ENCODE measurements around the gene ZNF311.
"Not testable (repeated sequence)": the region's sequence is repeated elsewhere in the genome, so short reads cannot be mapped to it uniquely, and the experiment has no call there.

ZNF311 gene

DNA sequence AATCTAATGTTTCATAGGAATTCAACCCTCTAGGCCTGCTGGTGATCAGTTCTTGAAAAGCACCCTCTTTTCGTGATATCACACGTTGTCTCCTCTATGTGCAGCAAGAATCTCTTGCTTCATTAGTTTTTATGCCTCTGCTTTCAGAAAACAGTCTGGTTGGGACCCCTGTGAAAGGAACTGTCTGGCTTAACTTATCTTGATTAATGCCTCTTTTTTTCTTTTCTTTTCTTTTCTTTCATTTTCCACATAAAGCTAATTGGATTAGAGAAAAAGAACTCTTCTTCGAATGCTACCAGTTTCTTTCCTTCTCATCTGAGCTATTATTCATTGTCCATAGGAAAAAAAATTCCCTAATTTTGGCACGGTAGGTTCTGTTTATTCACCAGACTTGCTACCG lies 21.3 kb downstream of the ZNF311 start:
- H3K4me3 ChIP-seq (ENCODE audit: low read depth, low read length): no peak overlapping the region

DNA sequence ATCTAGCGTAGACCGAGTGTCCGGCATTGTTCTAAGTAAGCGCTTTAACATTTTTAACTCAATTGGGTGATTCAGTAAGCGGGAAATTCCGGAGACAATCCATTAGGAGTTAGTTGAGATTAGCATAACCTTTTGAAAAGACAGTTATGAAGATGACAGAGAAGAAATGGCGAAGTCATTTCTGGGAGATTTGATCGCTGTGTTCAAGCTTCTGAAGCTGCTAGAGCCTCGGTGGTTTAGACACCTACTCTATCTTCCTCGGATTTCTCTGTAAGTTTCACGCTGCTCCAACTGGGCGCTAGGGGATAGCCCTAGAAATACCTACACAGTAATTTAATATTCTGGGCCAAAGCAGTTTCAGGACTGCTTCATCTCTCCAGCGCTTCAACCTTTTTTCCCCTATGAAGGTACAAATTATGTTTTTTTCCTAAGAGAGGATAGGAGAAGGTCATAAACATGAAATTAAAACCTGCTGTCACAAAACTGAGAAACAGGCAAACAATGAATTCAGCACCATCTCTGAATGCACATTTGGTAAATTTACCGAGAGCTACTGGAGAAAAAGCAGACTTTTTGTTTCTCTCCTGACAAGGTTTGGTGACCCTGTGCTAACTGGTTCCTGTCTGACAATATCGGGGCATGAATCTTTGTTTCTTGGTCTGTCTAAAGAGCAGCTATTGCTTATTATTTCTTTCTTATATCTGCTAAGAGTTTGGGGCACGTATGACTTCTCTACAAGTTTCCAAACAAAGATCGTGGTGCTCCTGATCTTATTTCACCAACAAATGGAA lies 22.4 kb downstream of the ZNF311 start:
- H3K4me3 ChIP-seq (ENCODE audit: low read depth, low read length): peak overlapping the region; percentile 73

DNA sequence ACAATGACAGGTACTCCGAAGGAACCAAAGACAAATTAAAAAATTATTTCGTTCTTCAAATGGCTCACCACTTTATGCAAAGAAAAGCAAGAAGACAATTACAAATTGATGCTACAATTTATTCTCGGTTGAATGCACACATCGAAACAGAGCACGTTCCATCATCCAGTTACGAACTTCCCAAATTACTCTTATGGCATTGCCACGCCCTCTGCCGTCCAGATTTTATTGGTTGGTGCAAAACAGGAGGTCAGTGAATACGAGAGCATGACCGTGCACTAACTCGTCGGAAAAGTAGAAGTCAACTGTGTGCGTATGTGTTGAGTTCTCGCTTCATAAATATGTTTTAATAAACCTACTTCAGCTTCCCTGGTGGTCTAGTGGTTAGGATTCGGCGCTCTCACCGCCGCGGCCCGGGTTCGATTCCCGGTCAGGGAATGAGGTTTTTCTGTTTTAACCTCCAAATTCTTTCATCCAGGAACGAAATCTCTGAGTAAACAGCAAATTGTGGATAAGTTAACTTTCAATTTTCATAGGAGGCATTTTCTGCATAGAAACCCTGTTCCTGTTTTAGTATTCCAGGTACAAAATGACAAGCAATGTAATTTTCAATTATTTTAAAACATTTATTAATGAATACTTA lies 23.2 kb downstream of the ZNF311 start:
- peak overlapping the region; percentile 73 for H3K4me3 ChIP-seq (ENCODE audit: low read depth, low read length)

DNA sequence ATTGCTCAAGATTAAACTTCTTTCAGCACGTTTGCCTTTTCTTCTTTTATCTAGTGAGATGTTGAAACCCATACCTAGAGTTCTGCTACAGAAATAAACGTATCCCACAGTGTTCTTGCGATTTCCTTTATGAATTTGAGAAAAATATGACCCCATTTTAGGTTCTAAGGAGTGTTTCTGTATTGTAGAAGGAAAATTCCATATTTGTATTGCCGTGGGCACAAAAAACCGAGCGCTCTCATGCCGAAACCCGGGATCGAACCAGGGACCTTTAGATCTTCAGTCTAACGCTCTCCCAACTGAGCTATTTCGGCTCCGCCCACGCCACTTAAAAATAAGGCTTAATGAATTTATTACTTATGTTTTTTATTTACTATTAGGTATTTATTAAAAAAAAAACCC lies 23.7 kb downstream of the ZNF311 start:
- H3K4me3 ChIP-seq (ENCODE audit: low read depth, low read length): peak overlapping the region; percentile 73

DNA sequence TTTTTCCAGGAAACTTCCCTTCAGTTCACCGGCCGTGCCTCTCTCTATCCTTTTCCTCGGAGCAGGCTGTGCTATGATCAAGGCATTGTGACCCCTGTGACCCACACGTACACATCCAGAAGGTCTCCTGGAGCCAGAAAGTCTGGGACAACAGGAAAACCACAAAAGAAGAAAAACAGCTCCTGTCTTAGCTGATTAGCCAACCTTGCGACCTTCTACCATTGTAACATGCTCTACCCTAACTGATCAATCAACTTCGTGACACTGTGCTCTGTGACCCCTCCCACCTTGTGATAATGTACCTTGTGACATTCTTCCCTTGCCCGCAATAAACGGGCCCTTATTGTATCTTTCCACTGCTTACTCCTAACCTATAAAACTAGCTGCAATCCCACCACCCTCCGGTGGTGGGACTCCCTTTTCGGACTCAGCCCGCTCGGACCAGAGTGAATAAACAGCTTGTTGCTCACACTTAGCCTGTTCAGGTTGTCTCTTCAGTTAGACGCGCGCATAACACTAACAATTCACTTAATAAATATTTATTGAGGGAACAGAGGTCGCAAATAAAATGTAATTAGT lies 24.2 kb downstream of the ZNF311 start:
- H3K4me3 ChIP-seq (ENCODE audit: low read depth, low read length): peak overlapping the region; percentile 73

DNA sequence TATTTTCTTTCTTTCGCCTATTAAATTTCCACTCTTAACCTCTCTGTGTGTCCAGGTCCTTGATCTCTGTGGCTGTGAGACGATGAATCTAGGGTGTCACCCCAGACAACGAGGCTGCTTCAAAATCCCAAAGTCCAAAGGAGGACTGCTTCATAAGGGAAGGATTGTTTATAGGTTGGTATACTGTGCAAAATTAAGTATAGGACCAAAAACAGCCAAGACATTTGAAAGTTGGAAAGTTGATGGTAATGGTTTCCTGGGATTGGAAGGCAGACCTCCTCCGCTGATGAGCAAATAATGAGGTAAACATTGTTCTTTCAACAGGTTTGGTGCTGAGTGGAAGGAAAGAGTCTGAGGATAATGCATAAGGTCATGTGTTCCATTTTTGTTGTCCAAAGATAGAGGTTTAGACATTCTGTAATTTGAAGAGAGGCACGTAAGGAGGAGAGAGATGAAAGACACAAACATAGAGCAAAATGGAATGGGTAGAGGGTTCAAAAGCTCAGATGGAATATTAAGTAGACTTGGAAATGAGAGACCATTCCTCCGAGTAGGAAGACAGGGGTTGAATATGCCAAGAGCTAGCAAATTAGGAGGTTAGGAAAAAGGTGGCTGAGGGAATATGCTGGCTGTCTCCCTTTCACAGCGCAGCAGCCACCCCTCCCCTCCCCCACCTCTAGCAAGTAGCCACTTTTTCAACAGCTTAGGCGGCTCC lies 24.8 kb downstream of the ZNF311 start:
- peak overlapping the region; percentile 73 for H3K4me3 ChIP-seq (ENCODE audit: low read depth, low read length)

DNA sequence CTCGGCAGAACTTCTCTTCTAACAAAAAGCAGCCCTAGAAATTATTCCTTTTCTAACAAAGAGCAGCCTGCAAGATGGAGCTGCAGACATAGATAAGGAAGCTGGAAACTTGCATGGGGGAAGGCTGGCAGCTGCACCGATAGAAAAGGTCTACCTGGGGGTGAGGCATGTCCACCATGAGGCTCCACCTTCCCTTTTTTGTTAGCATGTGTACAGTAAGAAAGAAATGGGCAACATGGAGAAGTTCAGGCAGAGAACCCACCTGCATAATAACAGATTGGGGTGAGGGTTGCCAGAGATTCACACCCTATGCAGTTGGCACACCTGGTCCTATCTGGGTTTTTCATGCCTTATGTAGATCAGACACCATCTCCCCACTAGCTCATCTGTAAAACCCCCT lies 25.4 kb downstream of the ZNF311 start:
- H3K4me3 ChIP-seq (ENCODE audit: low read depth, low read length): no peak overlapping the region

DNA sequence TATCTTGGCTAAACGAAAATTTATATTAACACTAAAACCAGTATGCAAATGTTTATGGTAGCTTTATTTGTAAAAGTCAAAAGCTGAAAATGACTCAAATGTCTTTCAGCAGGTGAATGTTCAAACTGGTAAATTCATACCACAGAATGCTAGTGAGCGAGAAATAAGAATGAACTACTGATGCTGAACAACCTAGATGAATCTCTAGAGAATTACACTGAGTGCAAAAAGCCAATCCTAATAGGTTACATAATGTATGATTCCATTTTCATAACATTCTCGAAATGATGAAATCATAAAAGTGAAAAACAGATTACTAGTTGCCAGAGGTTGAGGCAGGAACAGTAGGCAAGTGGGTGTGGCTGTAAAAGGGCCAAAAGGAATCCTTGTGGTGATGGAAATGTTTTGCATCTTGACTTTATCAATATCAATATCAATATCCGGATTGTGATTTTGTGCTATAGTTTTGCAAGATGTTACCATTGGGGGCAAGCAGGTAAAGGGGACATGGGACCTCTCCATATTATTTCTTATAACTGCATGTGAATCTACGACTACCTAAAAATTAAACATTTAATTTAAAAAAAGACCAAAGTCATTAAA lies 26.1 kb downstream of the ZNF311 start:
- no peak overlapping the region for H3K4me3 ChIP-seq (ENCODE audit: low read depth, low read length)

DNA sequence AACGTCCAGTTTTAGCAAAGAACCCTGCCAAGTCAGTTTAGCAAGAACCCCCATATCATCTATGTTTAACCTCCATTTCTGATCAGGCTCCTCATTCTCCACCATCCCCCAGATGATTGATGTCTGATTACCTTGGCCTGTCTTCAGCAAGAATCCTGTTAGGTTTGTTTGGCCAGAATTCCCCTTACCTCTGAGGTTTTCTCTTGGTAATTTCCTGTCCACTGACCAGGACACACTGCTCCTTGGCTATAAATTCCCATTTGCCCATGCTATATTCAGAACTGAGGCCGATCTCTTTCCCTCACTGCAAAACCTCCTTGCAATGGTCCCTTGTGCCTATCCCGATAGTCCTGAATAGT lies 27.0 kb downstream of the ZNF311 start:
- H3K4me3 ChIP-seq (ENCODE audit: low read depth, low read length): no peak overlapping the region

DNA sequence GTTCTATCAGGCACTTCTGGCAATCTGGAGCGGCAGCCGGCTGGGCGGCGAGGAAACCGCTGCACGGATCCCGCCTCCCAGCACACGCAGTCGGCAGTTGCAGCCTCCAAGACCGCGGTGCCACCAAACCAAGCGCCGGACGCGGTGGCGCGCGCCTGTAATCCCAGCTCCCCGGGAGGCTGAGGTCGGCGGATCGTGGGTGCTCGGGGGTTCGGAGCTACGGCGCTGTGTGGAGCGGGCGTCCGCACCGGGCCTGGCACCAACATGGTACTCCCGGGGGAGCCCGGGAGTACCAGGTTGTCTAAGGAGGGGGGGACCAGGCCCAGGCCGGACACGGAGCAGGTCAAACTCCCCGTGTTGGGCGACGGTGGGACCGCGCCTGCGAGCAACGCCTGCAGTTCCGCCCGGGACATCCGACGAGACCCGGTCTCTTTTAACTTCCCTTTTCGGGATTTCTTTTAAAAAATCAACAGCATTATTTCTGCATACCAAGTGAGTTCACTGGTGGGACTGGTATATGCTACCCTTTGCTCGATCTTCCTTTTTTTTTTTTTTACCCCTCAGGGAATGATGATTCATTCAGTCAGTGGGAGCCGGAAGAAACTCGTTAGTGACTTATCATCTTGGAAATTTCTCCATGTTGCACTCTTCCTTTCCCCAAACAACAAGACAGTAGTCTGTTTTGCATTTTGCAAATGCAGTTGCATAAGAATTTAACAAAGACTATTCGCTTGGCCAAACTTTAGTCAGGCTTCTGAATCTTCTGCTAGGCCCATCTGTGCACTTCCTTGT lies 27.6 kb downstream of the ZNF311 start:
- H3K4me3 ChIP-seq (ENCODE audit: low read depth, low read length): peak overlapping the region; percentile 25

DNA sequence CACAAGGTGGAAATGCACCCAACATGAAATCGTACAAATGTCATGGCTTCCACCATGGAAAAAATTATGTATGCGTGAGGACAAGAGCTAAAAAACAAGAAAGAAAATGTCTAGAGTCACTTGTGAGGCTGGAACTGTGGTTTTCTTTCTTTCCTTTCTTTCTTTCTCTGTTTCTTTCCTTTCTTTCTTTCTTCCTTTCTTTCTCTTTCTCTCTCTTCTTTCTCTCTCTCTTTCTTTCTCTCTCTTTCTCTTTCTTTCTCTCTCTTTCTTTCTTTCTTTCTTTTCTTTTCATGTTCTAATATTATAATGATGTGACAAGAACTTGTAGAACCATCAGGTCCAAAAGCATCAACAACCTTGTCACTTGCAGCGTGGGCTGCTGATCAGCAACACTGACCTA lies 28.4 kb downstream of the ZNF311 start:
- H3K4me3 ChIP-seq (ENCODE audit: low read depth, low read length): no peak overlapping the region

DNA sequence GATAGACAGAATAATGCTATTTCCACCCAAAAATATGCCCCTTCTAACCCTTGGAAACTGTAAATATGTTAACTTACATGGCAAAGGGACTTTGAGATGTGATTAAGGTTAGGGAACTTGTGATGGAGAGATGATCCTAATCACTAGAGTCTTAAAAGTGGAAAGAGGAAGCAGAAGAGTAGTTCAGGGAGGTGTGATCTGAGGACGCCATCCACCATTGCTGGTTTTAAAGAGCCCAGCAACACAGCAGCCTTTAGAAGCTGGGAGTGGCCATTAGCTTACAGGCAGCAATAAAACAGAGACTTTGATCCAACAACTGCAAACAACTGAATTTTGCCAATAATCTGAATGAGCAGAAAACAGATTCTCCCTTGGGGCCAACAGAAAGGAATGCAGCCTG lies 30.6 kb downstream of the ZNF311 start:
- no peak overlapping the region for H3K4me3 ChIP-seq (ENCODE audit: low read depth, low read length)

DNA sequence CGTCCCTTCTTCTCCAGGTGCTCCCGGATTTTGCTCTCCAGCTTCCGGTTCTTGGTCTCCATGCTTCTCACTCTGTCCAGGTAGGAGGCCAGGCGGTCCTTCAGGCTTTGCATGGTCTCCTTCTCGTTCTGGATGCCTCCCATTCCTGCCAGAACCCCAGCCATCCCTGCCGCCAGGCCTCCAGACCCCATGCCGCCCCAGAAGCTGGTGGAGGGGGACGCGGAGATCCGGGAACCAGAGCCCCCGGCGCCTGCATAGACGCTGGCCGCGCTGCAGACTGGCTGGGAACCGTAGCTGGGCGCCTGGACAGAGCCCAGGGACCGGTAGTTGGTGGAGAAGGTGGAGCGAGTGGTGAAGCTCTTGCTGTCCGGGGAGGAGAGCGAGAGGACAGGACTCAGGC lies 35.1 kb downstream of the ZNF311 start:
- H3K4me3 ChIP-seq (ENCODE audit: low read depth, low read length): not testable (repeated sequence)

DNA sequence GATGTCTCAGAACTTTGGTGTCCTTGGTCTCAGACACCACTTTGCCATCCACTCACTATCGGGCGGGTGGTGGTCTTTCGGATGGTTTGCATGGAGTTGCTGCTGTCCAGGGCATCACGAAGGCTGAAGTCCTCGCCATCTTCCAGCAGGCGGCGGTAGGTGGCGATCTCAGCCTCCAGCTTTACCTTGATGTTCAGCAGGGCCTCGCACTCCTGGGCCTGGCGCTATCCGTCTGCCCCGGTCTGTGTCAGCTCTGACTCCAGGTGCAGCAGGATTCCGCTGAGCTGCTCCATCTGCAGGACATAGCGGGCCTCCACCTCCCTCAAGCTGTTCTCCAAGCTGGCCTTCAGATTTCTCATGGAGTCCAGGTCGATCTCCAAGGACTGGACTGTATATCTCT lies 36.0 kb downstream of the ZNF311 start:
- no peak overlapping the region for H3K4me3 ChIP-seq (ENCODE audit: low read depth, low read length)

DNA sequence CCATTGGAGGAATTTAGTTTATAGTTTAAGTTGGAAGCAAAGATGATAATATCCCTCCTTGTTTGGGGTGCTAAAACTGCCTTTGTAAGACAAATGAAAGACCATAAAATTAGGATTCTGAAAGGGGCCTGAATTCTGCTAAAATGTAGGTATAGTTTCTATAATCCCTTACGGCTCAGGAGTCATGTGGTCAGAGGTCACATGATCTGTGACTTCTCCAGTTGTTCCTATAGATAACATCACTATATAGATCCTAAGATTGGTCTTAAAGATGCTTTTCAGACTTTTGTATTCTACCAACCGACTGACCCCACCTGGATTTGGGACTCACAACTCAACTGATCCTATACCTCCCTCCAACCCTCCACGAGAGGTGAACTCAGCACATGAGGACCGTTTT lies 36.6 kb downstream of the ZNF311 start:
- H3K4me3 ChIP-seq (ENCODE audit: low read depth, low read length): no peak overlapping the region

DNA sequence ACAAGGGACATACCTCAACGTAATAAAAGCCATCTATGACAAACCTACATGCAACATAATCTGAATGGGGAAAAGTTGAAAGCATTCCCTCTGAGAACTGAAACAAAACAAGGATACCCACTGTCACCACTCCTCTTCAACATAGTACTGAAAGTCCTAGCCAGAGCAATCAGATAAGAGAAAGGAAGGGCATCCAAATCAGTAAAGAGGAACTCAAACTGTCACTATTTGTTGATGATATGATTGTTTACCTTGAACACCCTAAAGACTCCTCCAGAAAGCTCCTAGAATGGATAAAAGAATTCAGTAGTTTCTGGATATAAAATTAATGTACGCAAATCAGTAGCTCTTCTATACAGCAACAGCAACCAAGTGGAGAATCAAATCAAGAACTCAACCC lies 39.4 kb downstream of the ZNF311 start:
- no peak overlapping the region for H3K4me3 ChIP-seq (ENCODE audit: low read depth, low read length)

DNA sequence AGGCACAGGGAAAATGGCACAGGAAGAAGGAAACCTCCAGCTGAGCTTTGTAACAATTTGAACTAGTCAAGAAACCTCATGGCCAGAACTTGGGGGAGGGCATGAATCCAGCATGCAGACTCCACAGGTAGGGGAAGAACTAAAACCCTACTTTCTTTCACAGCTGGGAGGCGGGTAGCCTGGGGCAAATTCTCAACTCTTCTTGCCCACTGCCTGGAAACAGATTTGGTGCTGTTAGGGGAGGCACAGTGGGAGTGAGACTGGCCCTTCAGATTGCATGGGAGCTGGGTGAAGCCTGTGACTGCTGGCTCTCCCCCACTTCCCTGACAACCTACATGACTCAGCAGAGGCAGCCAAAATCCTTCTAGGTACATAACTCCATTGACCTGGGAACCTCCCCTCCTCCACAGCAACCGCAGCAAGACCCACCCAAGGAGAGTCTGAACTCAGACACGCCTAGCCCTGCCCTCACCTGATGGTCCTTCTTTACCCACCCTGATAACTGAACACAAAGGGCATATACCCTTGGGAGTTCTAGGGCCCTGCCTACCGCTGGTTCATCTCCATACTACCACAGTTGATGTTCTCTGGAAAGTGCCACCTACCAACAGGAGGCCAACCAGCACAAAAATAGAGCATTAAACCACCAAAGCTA lies 44.1 kb downstream of the ZNF311 start:
- no peak overlapping the region for H3K4me3 ChIP-seq (ENCODE audit: low read depth, low read length)

DNA sequence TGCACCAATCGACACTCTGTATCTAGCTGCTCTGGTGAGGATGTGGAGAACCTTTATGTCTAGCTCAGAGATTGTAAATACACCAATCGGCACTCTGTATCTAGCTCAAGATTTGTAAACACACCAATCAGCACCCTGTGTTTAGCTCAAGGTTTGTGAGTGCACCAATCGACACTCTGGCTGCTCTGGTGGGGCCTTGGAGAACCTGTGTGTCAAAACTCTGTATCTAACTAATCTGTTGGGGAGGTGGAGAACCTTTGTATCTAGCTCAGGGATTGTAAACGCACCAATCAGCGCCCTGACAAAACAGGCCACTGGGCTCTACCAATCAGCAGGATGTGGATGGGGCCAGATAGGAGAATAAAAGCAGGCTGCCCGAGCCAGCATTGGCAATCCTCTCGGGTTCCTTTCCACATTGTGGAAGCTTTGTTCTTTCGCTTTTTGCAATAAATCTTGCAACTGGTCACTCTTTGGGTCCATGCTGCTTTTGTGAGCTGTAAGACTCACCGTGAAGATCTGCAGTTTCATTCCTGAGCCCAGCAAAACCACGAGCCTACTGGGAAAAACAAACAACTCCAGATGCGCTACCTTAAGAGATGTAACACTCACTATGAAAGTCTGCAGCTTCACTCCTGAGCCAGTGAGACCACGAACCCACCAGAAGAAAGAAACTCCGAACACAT lies 46.4 kb downstream of the ZNF311 start:
- not testable (repeated sequence) for H3K4me3 ChIP-seq (ENCODE audit: low read depth, low read length)

DNA sequence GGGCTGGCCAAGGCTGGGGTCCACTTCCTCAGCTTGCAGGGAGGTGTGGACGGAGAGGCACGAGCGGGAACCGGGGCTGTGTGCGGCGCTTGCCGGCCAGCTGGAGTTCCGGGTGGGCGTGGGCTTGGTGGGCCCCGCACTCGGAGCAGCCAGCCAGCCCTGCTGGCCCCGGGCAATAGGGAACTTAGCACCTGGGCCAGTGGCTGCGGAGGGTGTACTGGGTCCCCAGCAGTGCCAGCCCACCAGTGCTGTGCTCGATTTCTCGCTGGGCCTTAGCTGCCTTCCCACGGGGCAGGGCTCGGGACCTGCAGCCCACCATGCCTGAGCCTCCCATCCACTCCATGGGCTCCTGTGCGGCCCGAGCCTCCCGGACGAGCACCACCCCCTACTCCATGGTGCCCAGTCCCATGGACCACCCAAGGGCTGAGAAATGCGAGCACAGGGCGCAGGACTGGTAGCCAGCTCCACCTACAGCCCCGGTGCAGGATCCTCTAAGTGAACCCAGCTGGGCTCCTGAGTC lies 47.3 kb downstream of the ZNF311 start:
- H3K4me3 ChIP-seq (ENCODE audit: low read depth, low read length): not testable (repeated sequence)
